SHP77 treated with DMSO at 0.1 percent for 48 hours (cell line): ENCODE measurements around the gene CDH23.

ENCODE experiments used
- DNase-seq: peaks from one replicate; lab custom pipeline; 2025; lab: John Stamatoyannopoulos, UW

Gene CDH23

DNA sequence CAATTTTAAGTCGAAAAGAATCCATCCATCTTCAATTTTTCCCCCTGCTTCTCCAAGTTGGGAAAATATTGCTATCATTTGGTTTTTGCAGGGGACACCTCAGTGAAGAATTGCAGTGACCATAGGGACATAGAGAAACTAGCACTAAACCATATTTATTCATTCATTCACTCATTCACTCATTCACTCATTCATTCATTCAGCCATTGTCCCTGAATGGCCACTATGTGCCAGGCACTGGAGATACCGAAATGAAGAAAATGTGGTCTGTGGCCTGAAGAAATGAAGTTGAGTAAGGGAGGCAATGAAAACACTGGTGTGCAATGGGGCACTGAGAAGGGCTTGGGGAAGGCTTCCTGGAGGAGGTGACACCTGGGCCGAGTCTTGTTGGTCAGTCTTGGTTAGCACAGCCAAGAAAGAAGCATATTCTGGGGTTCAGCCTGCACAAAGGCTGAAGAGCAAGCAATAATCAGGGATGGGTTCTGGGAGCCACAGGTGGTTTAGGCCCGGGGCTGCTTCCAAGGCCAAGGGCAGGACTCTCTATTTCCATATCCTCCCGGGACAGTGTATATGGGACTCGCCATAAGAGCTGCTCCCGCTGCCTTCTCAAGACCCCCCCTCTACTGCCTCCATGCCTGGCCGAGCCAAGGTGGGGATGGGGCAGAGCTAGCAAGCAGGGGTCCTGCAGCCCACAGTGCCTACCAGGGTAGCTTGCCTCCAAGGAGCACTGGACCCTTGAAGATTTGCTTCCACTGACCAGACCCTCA lies 348.4 kb downstream of the CDH23 start:
- DNase-seq = no peak

DNA sequence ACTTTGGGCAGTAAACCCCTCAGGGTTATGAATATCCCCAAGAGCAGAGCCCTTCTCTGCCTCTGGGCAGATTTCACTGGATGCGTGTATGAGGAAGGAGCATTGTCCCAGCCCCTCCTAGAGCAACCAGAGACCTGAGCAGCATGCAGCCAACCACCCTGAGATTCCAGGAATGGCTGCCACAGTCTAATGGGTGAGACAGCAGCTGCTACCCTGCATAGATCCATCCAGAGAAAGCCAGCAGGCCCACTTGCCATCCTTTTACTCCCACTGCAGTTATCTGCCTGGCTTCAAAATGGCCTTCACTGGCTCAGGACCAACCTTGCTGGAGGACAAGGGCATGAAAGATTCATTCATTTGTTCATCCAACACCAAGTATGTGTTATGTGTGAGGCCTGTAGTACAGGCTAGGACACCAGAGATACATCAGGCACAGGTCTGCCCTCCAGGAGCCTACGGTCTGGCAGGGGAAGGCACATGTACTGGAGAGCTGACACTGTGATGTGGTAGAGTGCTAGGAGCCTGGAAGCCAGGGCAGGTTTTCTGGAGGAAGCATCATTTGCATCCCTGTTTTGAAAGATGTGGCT lies 349.0 kb downstream of the CDH23 start:
- DNase-seq = no peak

DNA sequence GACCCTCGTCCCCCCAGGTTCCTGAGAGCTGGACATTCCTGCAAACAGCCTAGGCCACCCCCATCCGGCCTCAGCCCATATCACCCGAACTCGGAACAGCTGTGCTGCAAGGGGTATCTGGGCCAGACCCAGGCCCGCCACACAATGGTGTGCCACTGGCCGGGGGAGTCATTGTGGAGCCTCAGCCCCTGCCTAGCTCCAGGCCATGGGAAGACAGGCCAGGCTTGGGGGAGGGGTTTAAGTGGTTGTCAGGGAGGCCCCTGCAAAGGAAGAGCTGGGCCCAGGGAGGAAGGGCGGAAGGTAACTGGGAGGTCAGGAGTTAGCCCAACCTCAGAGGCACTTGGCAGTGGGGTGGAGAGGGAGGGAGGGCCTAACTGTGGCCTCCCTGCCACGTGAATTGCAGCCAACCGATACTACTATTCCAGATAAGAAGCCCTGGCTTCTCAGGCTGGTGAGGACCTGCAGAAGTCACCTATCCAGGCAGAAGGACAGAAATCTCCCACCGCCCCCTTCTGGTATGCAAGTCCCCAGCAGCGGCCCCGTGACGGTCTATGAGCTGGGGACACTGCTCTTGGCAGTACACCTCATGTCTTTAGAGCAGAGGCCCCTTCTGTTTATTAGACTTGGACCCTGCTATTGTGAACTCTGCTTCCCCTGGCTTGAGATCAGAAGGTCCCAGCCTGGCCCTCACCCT lies 349.8 kb downstream of the CDH23 start:
- no peak for DNase-seq

DNA sequence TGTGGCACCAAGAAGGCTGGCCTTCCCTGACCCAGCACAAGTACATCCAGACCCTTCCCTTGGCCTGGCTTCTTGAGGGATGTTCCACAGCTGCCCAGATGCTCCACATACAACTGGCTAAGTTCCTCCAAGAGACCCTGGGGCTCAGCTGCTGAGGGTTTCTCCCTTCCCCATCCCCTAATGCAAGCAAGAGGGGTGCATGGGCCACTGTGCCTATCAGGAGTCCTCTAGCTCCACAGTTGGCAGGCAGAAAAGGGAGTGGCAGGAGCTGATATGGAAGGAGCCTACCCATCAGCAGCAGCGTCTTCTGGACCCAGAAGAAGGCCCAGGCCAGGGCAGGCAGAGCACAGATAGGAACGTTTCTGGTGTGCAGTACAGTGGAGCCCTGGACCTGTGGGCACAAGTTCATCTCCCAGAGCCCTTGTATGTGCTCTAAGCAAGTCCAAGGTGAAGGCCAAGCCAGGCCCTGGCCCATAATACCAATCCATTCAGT lies 350.4 kb downstream of the CDH23 start:
- no peak for DNase-seq

DNA sequence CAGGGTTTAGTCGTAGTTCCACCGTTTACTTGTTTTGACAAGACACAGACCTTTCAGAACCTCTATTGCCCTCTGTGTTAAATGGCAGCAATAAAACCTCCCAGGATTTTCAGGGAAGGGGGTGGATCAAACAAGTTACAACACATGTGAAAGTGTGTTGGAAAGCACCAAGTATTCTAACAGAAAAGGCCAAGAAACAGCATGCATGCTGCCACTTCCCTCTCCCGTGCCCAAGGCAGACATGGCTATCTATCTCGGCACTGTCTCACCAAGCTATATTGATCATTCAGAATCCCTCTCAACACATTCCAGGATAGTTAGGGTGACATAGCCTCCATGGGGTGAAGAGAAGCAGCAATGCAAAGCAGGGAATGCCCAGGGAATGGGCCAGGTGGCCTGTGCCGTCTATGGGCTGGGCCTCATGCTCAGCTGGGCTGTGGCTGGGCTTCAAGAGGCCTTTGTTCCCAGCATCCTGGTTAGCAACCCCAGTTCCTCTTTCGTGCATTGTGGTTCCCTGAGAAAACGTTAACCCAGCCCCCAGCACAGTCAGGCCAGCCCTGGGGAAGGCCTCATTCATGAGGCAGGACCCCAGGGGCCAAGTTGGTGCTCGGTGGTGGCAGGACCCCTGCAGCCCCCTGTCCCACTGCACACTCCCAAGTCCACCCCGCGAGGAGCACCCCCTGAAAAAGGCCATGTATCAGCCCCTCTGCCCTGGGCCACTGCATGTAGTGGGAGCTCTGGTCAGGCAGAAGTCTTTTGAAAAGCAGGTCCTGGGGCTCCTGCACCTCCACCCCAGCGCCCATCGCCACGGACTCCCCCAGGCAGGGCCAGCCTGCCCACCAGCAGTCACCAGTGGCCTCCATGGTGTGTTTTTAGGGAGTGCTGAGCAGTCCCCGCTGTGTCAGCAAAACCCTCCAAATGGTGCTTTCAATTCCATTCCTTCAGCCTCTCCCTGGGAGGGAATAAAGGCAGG lies 351.1 kb downstream of the CDH23 start:
- DNase-seq = no peak

DNA sequence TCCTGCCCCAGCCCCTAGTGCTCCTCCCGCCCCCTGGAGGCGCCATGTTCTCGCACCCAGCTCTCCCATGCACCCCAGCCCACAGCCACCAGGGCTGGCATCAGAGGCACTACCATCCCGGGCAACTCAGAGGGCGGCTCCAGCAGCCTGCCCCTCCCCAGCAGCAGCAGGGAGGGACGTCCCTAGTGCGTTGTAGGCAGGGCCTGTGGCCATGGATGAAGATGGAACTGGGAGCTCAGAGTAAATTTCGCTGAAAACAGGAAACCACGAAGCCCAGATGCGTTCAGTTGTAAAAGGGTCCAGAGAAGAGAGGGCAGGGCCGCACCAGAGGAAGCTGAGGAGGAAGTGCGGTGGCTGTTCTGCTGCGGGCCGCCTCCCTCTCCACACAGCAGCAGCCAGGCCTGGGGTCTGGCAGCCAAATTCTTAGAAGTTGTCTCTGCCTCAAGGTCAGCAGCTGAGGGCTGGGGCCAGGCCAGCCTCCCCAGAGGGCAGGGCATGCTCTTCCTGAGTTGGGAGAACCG lies 352.0 kb downstream of the CDH23 start:
- no peak for DNase-seq

DNA sequence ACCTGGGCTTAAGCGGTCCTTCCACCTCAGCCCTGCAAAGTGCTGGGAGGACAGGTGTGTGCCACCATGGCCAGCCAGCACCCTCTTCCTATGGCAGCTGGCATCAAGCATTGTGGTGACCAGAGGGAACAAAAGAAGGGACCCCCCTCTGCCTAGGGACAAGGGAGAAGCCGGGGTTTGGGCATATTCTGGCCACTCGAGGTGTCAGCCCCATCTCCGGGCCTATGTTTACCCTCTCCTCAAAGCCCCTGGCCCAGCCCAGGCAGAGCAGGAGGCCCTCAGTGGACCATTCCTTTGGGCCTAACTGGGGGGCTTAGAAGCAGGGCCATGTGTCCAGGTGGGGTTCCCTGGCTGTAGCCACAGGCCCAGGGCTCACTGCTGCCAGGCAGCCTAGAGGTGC lies 352.7 kb downstream of the CDH23 start:
- DNase-seq = no peak

DNA sequence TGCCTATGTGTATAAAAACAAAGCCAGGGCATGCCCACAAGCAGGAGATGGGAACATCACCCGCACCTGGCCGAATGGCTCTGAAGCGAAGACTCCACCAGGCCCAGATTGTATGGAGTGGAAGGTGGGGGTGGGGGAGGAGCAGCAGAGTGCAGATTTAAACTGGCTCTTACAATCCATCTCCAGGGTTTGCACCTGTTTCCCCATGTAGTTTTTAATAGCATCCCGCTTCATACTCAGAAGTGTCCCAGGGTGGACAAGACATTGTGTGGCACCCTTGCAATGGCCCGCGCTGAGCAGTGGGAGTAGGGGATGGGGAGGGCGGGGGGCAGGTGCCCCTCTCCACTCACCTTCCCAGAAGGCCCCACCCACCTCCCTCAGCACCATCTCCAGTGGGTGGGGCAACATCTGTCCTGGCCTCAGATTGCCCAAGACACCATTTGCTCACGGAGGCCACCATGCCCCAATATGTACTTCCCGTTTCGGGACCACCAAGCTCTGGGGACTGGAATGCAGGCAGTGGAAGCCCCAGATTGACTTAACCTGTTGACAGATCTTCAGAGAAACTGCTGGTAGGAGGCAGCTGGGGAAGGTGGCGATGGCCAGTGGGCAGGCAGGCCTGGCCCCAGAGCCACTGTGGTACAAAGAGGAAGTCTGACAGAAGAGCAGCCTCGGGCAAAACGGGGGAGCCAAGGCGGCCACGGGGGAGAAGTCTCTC lies 353.6 kb downstream of the CDH23 start:
- DNase-seq = no peak

DNA sequence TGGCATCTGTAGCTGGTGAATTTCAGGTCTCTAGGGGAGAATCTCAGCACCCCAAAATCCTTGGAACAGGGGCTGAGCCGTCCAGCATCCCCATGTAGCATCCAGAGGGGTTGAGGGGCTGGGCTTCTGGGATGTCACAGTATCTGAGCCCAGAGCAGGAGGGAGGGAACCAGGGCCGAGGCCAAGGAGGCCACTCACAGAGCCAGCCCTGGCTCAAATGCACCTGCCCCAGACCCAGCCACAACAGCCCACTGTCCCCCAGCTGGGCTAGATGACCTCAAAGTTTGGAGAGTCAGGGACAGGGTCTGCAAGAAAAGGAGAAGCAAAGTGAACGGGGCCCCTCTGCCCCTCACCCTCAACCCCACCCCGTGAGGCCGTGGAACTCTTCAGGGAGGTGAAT lies 354.3 kb downstream of the CDH23 start:
- no peak for DNase-seq

DNA sequence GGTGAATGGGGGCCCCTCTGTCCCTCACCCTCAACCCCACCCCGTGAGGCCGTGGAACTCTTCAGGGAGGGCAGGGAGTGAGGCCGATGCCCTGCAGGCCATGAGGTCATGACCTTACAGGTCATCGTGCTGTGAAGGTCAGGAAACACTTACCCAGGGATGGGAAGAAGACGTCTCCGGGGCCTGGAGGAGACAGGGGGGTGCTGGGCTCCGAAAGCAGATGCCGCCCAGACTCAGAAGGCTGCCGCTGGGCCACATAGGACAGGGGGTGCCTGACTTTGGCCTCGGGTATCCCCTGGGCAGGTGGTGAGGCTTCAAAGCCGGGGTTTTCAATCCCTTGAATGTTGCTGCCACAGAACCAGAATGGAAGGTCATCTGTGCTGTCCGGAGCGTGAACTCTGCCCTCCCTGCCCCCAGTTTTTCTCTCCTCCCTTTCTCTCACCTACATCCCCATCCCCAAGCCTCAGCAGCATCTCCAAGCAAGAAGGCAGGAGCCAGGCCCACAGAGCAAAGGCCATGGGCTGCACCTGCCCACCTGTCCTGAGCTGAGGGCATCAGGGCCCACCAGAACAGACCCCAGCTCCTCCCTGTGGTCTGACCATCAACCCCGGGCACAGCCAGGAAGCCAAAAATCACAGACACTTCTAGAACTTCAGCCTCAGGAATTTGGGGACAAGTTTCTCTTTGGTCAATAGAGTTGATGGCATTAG lies 354.9 kb downstream of the CDH23 start:
- DNase-seq = no peak

DNA sequence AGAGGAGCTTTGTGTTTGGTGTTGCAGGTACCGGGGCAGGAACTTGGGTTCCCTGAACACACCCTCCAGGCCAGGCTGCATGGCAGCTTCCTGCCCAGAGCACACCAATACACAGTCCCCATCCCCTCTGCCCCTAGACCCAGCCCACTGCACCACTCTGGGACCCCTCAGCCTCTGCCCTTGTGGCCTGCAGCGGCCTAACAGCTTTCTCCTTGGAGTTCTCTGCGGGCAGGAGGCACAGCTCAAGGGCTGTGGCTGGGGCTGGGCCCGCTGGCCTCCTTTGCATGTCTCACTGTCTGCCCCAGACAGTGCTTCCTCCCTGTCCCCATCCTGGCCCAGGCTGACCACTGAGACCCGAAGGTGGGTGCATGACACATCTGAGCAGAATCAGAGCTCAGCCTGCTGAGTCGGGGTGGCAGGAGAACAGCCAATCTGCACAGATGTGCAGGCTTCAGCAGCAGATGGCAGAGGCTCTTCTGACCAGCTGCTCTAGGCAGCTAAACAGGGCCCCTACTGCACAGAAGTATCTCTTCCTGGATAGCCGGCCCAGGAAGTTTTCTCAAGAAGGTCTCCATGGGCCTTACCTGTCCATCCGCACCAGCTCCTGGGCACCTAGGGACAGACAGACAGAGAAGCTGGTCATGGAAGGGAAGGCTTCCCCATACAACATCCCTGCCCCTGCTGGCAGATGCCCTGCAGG lies 355.8 kb downstream of the CDH23 start:
- no peak for DNase-seq

DNA sequence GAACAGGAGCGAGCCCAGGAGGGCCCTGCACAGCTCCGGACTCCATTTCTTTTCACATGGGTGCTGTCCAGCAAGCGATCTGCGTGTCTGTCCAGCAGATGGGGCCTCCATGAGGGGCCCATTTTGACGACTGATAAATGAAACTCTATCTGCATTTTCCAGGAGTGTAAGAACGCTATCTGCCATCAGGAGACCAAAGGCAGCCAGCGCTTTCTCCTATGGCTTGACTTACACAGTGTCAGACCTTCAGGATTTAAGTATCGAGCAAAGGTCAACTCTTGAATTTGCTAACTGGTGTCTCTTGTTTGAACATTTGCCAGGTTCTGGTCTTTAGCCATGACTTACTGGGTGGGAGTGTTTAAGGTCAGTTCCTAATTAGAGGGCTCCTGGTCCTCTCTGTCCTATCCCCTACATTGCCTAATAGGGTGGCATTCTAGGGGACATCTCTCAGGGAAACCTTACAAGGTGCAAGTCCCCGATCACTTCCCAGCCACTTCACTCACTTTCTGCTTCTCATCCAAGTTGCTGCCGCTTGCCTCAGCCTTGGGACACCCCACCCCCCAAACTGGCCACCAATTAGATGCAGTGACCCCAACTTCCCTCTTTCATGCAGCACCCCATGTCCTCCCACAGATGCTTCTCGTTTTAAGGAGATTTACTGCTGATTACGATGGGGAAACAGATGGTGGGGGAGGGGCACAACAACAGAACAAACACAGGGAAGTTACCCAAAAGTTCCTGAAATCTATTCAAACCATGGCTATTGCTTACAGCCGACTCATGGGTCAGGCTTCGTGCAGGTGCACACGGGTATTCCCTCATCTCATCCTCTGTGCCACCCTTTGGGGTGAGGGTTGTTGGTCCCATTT lies 356.6 kb downstream of the CDH23 start:
- DNase-seq = no peak

DNA sequence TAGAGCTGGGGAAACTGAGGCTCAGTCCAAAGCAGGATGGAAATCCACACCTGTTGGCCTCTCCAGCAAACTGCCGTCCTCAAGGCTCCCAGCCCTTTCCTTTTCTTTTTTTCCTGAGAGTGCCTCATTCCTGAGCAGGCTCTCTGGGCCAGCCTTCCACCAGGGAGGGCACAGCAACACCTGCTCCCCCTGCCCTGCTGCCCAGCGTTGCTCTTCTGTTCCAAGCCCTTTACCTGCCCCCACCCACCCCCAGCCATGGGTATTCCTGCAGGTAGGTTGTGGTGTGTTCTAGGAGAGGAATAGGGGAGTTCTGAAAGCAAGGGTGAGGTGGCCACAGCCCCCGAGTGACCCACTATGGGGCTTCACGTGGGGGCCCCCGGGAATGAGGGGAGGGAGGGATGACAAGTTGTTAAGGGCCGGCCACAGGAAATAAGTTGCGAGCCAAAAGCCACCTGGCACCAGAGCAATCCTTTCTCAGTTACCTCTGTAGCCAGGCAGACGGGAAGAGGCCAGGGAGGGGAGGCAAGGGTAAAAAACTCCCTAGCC lies 357.3 kb downstream of the CDH23 start:
- no peak for DNase-seq

DNA sequence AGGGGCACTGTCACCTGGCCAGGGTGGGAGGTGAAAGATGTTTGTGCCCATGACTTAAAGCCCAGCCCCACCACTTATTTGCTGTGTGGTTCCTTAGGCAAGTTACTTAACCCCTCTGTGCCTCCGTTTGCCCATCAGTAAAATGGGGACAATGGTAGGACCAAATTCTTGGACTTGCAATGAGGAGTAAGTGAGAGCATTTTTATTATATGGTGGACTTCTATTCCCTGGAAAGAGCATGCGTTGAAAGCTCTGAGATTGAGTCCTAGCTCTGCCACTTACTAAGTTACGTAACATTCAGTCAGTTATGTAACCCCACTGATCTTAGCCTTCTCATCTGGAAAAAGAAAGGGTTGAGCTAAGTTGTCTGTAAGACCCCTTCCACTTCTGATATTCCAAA lies 357.8 kb downstream of the CDH23 start:
- no peak for DNase-seq

DNA sequence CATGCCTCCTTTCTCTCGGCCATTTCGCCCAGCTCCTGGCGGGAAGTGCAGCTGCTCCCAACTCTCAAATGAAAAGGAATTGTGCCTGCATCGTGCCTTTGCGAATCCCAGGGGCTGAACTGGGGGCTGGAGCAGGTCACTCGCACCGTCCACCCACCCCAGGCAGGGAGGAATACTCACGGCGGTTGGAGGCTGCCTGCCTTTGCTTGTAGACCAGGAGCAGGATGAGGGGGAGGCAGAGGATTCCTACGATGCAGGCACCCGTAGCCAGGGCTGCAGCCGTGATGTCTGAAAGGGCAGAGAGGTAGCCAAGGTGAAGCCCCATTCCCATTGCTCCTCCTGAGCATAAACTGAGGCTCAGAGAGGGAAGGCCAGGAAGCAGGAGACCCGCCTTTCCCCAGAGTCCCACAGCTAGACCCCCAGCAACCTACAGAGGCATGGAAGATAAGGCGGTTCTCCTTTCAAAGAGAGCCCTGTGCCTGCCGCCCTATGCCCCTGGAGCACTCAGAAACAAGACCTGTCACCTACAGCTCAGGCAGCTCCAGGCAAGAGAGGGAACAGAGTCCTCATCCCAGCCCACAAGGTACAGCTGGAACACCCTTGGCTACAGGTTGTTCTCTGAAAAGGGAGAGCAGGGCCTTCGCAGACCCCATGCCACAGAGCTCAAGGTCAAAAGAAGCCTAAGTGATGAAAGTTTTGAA lies 358.6 kb downstream of the CDH23 start:
- DNase-seq = no peak

DNA sequence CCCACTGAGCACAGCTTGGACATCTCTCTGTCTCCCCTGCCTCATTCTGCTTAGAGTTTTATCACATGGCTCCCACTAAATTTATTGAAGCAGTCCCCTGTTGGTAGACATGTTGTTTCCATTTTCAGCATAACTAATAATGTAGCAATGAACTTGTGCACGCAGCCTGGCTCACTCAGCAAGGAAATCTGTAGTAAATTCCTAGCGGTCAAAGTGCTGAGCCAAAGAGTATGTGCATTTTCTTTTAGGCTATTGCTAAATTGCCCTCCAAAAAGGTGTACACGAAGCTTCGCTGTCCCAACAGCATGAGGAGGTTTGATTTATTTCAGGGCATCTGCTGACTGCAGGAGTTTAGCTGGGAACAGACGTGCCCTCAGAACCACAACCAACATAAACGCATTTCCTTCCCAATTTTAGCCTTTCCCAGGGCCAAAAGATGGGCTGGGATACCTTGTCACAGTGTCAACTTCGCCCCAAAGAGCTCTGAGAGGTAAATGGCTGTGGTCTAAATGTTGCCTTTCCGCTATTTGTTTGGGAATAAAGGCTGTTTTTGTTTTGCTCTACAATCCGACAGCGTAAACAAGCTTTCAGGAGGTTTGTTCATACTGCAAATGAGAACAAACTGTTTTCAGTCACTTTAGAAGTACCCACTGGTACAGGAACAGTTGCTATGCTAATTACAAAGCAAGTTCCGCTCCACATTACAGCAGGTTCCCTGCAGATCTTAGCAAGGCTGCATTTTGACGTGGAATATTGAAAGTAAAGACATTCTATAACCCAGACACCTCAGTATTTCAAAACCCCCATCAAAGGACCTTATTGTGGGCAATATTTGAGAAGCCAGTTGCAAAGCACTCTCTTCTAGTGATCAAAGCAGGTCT lies 359.8 kb downstream of the CDH23 start:
- no peak for DNase-seq

DNA sequence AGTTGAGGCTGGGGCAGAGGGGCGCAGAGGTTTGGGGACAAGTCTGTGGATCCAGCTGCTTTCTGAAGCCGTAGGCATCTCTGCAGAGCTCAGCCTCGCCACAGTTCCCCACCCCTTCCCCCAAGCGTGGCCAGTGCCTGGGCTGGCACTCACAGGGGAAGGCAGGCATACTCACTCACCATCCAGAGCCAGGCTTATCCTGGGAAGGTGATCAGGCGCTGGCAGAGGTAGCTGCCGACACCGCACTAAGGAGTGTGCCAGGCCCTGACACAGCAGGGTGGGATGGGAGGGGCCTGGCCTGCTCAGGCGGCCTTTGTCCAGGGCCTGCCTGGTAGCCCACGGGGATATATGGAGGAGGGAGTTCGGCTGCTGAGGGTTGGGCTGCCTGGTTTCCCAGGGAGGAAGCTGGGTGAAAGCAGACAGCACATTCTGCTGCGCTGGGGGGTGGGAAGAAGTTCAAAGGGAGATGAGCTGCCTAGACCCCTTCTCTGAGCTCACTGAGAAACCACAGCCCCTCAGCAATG lies 360.7 kb downstream of the CDH23 start:
- no peak for DNase-seq
